ENCODE measurements around the gene MAP4K4.
"Not testable (repeated sequence)": the region's sequence is repeated elsewhere in the genome, so short reads cannot be mapped to it uniquely, and the experiment has no call there.

Gene MAP4K4

GRCh38 chr2:101770726-101771125 is 73.2 kb downstream of the MAP4K4 start:
- no peak for DNase-seq

- no peak for DNase-seq
Measured at GRCh38 chr2:101771227-101771902, 73.9 kb downstream of the MAP4K4 start.

- DNase-seq: no peak
Measured at GRCh38 chr2:101771910-101772321, 74.4 kb downstream of the MAP4K4 start.

- DNase-seq: no peak
Measured at GRCh38 chr2:101773137-101773536, 75.6 kb downstream of the MAP4K4 start.

- DNase-seq: not testable (repeated sequence)
Measured at GRCh38 chr2:101773961-101774360, 76.5 kb downstream of the MAP4K4 start.

GRCh38 chr2:101775092-101775491 is 77.6 kb downstream of the MAP4K4 start:
- no peak for DNase-seq

- no peak for DNase-seq
Measured at GRCh38 chr2:101775636-101776035, 78.1 kb downstream of the MAP4K4 start.

- no peak for DNase-seq
Measured at GRCh38 chr2:101776172-101777043, 78.9 kb downstream of the MAP4K4 start.

GRCh38 chr2:101777337-101777736 is 79.8 kb downstream of the MAP4K4 start:
- no peak for DNase-seq

- no peak for DNase-seq
Measured at GRCh38 chr2:101778102-101778501, 80.6 kb downstream of the MAP4K4 start.

- no peak for DNase-seq
Measured at GRCh38 chr2:101779190-101779589, 81.7 kb downstream of the MAP4K4 start.

GRCh38 chr2:101779656-101780055 is 82.1 kb downstream of the MAP4K4 start:
- no peak for DNase-seq

GRCh38 chr2:101781326-101781725 is 83.8 kb downstream of the MAP4K4 start:
- DNase-seq: no peak

GRCh38 chr2:101781791-101782426 is 84.4 kb downstream of the MAP4K4 start:
- DNase-seq: no peak

- no peak for DNase-seq
Measured at GRCh38 chr2:101782427-101782792, 84.9 kb downstream of the MAP4K4 start.

- DNase-seq: no peak
Measured at GRCh38 chr2:101787097-101787496, 89.6 kb downstream of the MAP4K4 start.

GRCh38 chr2:101788565-101788964 is 91.1 kb downstream of the MAP4K4 start:
- no peak for DNase-seq

GRCh38 chr2:101788995-101789970 is 91.8 kb downstream of the MAP4K4 start:
- no peak for DNase-seq

GRCh38 chr2:101790416-101790815 is 92.9 kb downstream of the MAP4K4 start:
- DNase-seq: no peak

- no peak for DNase-seq
Measured at GRCh38 chr2:101790857-101791256, 93.3 kb downstream of the MAP4K4 start.

GRCh38 chr2:101792208-101792607 is 94.7 kb downstream of the MAP4K4 start:
- DNase-seq: no peak

- DNase-seq: no peak
Measured at GRCh38 chr2:101793277-101793969, 95.9 kb downstream of the MAP4K4 start.
